Esophagus squamous epithelium (tissue), 4 donors: ENCODE results near the gene LRBA.

ENCODE experiments used
- POLR2A ChIP-seq, 4 donors: fragments of 450-650 bp; IDR thresholded peaks; one replicate each; pipeline ENCODE4 v1.6.1; 2017; ENCODE audit warnings: antibody characterized with exemption in 4 of 4, mild to moderate bottlenecking in 4 of 4, moderate library complexity in 3 of 4
- TF ChIP-seq, protein P1 (sequence below), 6 experiments: fragments of 450-650 bp in 4 of 6; fragments of 200-600 bp in 2 of 6; sonication (generic) in 2 of 6; IDR thresholded peaks; one replicate each; pipeline ENCODE4 v1.5.1; 2016 to 2019; ENCODE audit warnings: antibody characterized with exemption in 6 of 6, mild to moderate bottlenecking in 4 of 6, moderate library complexity in 4 of 6

- TF ChIP-seq, protein P1, sequence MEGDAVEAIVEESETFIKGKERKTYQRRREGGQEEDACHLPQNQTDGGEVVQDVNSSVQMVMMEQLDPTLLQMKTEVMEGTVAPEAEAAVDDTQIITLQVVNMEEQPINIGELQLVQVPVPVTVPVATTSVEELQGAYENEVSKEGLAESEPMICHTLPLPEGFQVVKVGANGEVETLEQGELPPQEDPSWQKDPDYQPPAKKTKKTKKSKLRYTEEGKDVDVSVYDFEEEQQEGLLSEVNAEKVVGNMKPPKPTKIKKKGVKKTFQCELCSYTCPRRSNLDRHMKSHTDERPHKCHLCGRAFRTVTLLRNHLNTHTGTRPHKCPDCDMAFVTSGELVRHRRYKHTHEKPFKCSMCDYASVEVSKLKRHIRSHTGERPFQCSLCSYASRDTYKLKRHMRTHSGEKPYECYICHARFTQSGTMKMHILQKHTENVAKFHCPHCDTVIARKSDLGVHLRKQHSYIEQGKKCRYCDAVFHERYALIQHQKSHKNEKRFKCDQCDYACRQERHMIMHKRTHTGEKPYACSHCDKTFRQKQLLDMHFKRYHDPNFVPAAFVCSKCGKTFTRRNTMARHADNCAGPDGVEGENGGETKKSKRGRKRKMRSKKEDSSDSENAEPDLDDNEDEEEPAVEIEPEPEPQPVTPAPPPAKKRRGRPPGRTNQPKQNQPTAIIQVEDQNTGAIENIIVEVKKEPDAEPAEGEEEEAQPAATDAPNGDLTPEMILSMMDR (IDR thresholded peaks at IDR 0.05), result no peak
- no peak for TF ChIP-seq POLR2A (IDR thresholded peaks at IDR 0.05)
Measured at GRCh38 chr4:150805183-150806025, 209.7 kb downstream of the LRBA start.
